Endodermal cell (in vitro differentiated cells): ENCODE results near the gene PLXNB3. TPM values are rescaled to one million over a fixed set of nuclear protein-coding genes. Genes with fewer than 3 reads are reported as not detected.

ENCODE experiments used
- DNase-seq: peaks from one replicate; pipeline ENCODE4 v3.0.0-alpha.2; 2017
- H3K27ac ChIP-seq: 2 replicates; pipeline ENCODE4 v1.5.1; 2013; ENCODE audit warnings: mild to moderate bottlenecking, low read depth, low read length, moderate library complexity
- H3K27me3 ChIP-seq: 2 replicates; pipeline ENCODE4 v1.6.1; 2013; ENCODE audit warnings: mild to moderate bottlenecking, low read length, moderate library complexity; ENCODE audit not compliant: insufficient read depth, control insufficient read depth, poor library complexity, severe bottlenecking
- H3K36me3 ChIP-seq: 2 replicates; pipeline ENCODE4 v1.7.0; 2013; ENCODE audit warnings: mild to moderate bottlenecking, low read length, moderate library complexity; ENCODE audit not compliant: control insufficient read depth, insufficient read depth
- H3K4me1 ChIP-seq: one replicate; pipeline ENCODE4 v1.7.0; 2013; ENCODE audit warnings: low read length; ENCODE audit not compliant: control insufficient read depth, insufficient read depth
- H3K4me3 ChIP-seq: 2 replicates; pipeline ENCODE4 v1.5.1; 2013; ENCODE audit warnings: mild to moderate bottlenecking, low read length, moderate library complexity
- H3K9ac ChIP-seq: 2 replicates; pipeline ENCODE4 v1.6.1; 2013; ENCODE audit warnings: mild to moderate bottlenecking, low read length, moderate library complexity; ENCODE audit not compliant: poor library complexity, severe bottlenecking; ENCODE audit errors: extremely low read depth
- H3K9me3 ChIP-seq: 2 replicates; pipeline ENCODE4 v1.6.1; 2013; ENCODE audit warnings: mild to moderate bottlenecking, low read length, moderate library complexity; ENCODE audit not compliant: control insufficient read depth
- H3K27ac Mint-ChIP-seq: 2 replicates; pipeline ENCODE4 v1.8.0; 2020; ENCODE audit warnings: mixed read lengths
- H3K27me3 Mint-ChIP-seq: 2 replicates; pipeline ENCODE4 v1.8.0; 2021; ENCODE audit warnings: mild to moderate bottlenecking, mixed read lengths; ENCODE audit not compliant: insufficient read depth
- H3K36me3 Mint-ChIP-seq: 2 replicates; pipeline ENCODE4 v1.8.0; 2020; ENCODE audit warnings: low read depth, mixed read lengths
- H3K4me1 Mint-ChIP-seq: 2 replicates; pipeline ENCODE4 v1.8.0; 2020; ENCODE audit warnings: mixed read lengths
- H3K4me3 Mint-ChIP-seq: 2 replicates; pipeline ENCODE4 v1.8.0; 2020; ENCODE audit warnings: mild to moderate bottlenecking, moderate library complexity, mixed read lengths
- H3K9me3 Mint-ChIP-seq: 2 replicates; pipeline ENCODE4 v1.8.0; 2020; ENCODE audit warnings: mild to moderate bottlenecking, mixed read lengths
- CTCF ChIP-seq: fragments of 200-600 bp; sonication (generic); conservative IDR thresholded peaks from 2 replicates; pipeline ENCODE4 v1.5.0; 2021; ENCODE audit warnings: antibody characterized with exemption, mild to moderate bottlenecking
- WGBS, 2 experiments: methylation state at CpG; one replicate each; pipeline versions ENCODE4 v1.1.5 to v1.1.7; 2013; ENCODE audit warnings: missing lambda C conversion rate in 2 of 2, mixed read lengths in 1 of 2; ENCODE audit not compliant: insufficient coverage in 1 of 2, insufficient read length in 1 of 2; 5-methylcytosine and 5-hydroxymethylcytosine counted together
- total RNA-seq, 2 donors: library from RNA; stranded (reverse); fragmentation: NEBNext Ultra II Directional in 1 of 2; extraction: Animal tissue kit (Norgen Biotek cat#: 25700) in 1 of 2; gene quantifications; 2 replicates in 1 of 2; 3 replicates in 1 of 2; pipeline ENCODE4 v1.2.1, GENCODE V29; 2021

The PLXNB3 gene
- total RNA-seq, 2 donors from 2014 or later: 1.1 TPM

- H3K36me3 Mint-ChIP-seq: peaks cover 9% of the 10 kb centered on the region
- H3K4me1 ChIP-seq: no peaks in the 10 kb centered on the region
- H3K4me1 Mint-ChIP-seq: no peaks in the 10 kb centered on the region
- no peak for DNase-seq
- H3K9me3 ChIP-seq: no peaks in the 10 kb centered on the region
- H3K27me3 ChIP-seq: no peaks in the 10 kb centered on the region
- no peak overlapping the region for H3K27ac Mint-ChIP-seq
- no peaks in the 10 kb centered on the region for H3K36me3 ChIP-seq
- no peak overlapping the region for H3K4me3 Mint-ChIP-seq
- no peaks in the 10 kb centered on the region for H3K27me3 Mint-ChIP-seq
- WGBS, 2 experiments: 95 to 97% methylated on average over 13 to 28 of the region's 28 CpGs
- H3K4me3 ChIP-seq: no peak overlapping the region
- peaks cover 72% of the 10 kb centered on the region for H3K9me3 Mint-ChIP-seq
- no peak overlapping the region for H3K9ac ChIP-seq
- no peak for TF ChIP-seq CTCF
- no peak overlapping the region for H3K27ac ChIP-seq
These were observed 43.0 kb downstream of the PLXNB3 start for GRCh38 chrX:153806999-153807575.

GRCh38 chrX:153807976-153808375 is 43.9 kb downstream of the PLXNB3 start:
- no peak overlapping the region for H3K9ac ChIP-seq
- no peak overlapping the region for H3K4me3 Mint-ChIP-seq

GRCh38 chrX:153812220-153812619 is 48.2 kb downstream of the PLXNB3 start:
- Mint-ChIP-seq H3K4me3 (no peak overlapping the region), H3K4me1 (no peaks in the 10 kb centered on the region), H3K36me3 (no peaks in the 10 kb centered on the region), H3K27me3 (no peaks in the 10 kb centered on the region), H3K9me3 (peaks cover 71% of the 10 kb centered on the region), H3K27ac (no peak overlapping the region)
- Histone ChIP-seq H3K4me1 (no peaks in the 10 kb centered on the region), H3K4me3 (no peak overlapping the region), H3K9ac (no peak overlapping the region), H3K27me3 (no peaks in the 10 kb centered on the region), H3K36me3 (no peaks in the 10 kb centered on the region), H3K9me3 (no peaks in the 10 kb centered on the region), H3K27ac (no peak overlapping the region)
- WGBS, 2 experiments: 87% methylated on average over 14 of the region's 14 CpGs; no CpG with 5 or more reads in 1 of the 2 experiments
- no peak for DNase-seq
- TF ChIP-seq CTCF: no peak

More at GRCh38 chrX:153807976-153808375, 43.9 kb downstream of the PLXNB3 start:
- Histone ChIP-seq H3K27me3 (no peaks in the 10 kb centered on the region), H3K36me3 (no peaks in the 10 kb centered on the region), H3K4me3 (no peak overlapping the region), H3K4me1 (no peaks in the 10 kb centered on the region), H3K27ac (no peak overlapping the region), H3K9me3 (no peaks in the 10 kb centered on the region)
- Mint-ChIP-seq H3K36me3 (peaks cover 5% of the 10 kb centered on the region), H3K9me3 (peaks cover 72% of the 10 kb centered on the region), H3K4me1 (no peaks in the 10 kb centered on the region), H3K27ac (no peak overlapping the region), H3K27me3 (no peaks in the 10 kb centered on the region)
- WGBS, 2 experiments: 90 to 96% methylated on average over 2 to 19 of the region's 19 CpGs
- DNase-seq: no peak
- no peak for TF ChIP-seq CTCF
